Omental fat pad (tissue), 4 donors: Measurements from ENCODE around the gene UTS2R. TPM values are rescaled to one million over a fixed set of nuclear protein-coding genes. Genes with fewer than 3 reads are reported as not detected.
"Not testable (repeated sequence)": the region's sequence is repeated elsewhere in the genome, so short reads cannot be mapped to it uniquely, and the experiment has no call there.

Source experiments
- ATAC-seq: fragments of 150-250 bp; one replicate; pipeline ENCODE4 v1.9.1; 2016; ENCODE audit warnings: mild to moderate bottlenecking, moderate library complexity; ENCODE audit not compliant: low FRiP score
- DNase-seq: peaks from one replicate; pipeline ENCODE4 v3.0.0-alpha.2; 2019; ENCODE audit warnings: low spot score
- total RNA-seq, 4 donors: library from RNA; depleted of rRNA; stranded (reverse); fragments of >200 nt; gene quantifications; one replicate each; pipeline ENCODE4 v1.1.0, GENCODE V29; 2016
- TF ChIP-seq, protein P1 (sequence below), 3 donors: fragments of 450-650 bp; IDR thresholded peaks; one replicate each; pipeline ENCODE4 v1.5.1; 2016 to 2017; ENCODE audit warnings: antibody characterized with exemption in 3 of 3, mild to moderate bottlenecking in 3 of 3, moderate library complexity in 2 of 3

Gene UTS2R
- total RNA-seq, 4 donors from 2014 or later: not detected

DNA sequence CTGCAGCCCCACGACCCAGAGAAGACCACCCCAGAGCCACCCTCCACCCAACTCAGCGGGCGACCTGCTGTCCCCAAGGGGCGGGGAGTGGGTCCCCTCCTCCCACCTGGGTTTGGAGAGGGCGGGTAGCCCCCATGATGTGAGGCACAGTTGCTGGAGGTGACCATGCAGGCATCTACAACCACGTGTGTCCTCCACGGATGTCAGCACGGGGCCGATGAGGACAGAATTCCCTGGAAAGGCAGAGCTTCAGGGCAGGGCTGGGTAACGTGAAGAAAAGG is 7.1 kb downstream of the UTS2R start:
- no peak for ATAC-seq
- DNase-seq: no peak
- TF ChIP-seq, protein P1, sequence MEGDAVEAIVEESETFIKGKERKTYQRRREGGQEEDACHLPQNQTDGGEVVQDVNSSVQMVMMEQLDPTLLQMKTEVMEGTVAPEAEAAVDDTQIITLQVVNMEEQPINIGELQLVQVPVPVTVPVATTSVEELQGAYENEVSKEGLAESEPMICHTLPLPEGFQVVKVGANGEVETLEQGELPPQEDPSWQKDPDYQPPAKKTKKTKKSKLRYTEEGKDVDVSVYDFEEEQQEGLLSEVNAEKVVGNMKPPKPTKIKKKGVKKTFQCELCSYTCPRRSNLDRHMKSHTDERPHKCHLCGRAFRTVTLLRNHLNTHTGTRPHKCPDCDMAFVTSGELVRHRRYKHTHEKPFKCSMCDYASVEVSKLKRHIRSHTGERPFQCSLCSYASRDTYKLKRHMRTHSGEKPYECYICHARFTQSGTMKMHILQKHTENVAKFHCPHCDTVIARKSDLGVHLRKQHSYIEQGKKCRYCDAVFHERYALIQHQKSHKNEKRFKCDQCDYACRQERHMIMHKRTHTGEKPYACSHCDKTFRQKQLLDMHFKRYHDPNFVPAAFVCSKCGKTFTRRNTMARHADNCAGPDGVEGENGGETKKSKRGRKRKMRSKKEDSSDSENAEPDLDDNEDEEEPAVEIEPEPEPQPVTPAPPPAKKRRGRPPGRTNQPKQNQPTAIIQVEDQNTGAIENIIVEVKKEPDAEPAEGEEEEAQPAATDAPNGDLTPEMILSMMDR (IDR thresholded peaks at IDR 0.05): no peak

DNA sequence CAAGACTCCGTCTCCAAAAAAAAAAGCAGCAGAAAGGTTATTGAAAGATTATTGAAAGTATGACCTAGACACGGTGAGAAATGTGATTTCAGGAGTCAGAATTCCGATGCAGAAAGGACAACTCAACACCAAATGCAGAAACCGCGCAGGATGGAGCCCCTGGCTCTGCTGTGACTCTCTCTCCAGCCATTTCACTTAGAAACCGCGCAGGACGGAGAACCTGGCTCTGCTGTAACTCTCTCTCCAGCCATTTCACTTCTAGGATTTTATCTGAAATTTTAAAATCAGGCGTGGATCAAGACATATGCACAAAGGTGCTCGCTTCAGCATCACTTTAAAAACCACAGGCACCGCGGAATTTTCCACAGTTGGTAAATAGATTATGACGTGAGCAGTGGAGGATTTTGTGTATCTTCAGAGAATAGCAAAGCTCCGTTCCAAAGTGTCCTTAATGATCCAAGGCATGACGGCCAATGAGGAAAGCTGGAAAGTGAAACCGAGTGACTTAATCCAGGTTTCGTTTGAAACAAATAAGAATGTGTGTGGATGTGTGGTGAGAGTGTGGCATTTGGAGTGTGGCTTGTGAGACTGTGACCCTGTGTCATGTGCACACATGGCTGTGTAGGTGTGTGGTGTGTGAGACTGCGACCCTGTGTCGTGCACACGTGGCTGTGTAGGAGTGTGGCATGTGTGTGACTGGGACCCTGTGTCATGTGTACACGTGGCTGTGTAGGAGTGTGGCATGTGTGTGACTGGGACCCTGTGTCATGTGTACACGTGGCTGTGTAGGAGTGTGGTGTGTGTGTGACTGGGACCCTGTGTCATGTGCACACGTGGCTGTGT is 9.5 kb downstream of the UTS2R start:
- ATAC-seq: no peak
- TF ChIP-seq, protein P1 (IDR thresholded peaks at IDR 0.05): no peak
- no peak for DNase-seq

DNA sequence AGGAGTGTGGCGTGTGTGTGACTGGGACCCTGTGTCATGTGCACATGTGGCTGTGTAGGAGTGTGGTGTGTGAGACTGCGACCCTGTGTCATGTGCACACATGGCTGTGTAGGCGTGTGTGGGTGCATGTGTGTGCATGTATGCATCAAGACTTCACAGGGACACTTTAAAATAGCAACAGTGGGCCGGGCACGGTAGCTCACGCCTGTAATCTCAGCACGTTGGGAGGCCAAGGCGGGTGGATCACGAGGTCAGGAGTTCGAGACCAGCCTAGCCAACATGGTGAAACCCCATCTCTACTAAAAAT is 10.1 kb downstream of the UTS2R start:
- ATAC-seq, DNase-seq: not testable (repeated sequence)

DNA sequence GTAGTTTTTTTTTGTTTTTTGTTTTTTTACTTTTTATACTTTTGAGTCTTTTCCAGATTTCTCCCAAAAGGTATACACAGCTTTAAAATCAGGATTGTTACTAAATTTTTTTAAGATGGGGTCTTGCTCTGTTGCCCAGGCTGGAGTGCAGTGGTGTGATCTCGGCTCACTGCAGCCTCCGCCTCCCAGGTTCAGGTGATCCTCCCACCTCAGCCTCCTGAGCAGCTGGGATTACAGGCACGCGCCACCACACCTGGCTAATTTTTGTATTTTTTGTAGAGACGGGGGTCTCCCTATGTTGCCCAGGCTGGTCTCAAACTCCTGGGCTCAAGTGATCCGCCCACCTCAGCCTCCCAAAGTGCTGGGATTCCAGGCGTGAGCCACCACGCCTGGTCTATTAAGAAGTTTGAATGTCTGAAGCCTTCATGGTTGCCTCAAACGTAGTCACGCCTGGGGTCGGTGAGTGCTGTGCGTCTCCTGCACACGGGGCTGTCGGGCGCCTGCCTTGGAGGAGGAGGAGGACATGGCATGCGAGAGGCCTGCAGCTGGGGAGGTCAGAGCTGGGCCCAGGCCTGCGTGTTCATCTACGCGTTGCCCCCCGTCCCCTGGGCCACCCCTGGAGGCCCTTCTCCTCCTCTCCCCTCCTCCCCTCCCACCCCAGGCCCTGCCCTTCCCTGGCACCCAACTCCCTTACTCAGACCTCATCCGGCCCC is 10.8 kb downstream of the UTS2R start:
- not testable (repeated sequence) for DNase-seq, ATAC-seq

DNA sequence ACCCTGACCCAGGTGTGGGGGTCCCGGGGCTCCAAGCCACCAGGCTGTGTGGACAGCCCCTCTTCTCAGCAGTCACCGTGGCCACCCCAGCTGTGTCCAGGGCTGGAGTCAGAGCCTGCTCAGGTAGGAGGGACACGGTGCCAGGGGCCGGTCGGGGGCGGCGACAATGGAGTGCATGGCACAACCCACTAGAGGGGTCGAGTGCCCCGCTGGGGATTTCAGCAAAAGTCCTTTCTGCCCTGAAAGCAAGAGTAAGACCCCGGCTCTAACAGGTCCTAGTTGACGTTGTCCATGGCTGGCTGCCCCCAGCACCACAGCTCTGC is 11.3 kb downstream of the UTS2R start:
- TF ChIP-seq, protein P1 (IDR thresholded peaks at IDR 0.05): no peak
- DNase-seq (no peak), ATAC-seq (no peak)

DNA sequence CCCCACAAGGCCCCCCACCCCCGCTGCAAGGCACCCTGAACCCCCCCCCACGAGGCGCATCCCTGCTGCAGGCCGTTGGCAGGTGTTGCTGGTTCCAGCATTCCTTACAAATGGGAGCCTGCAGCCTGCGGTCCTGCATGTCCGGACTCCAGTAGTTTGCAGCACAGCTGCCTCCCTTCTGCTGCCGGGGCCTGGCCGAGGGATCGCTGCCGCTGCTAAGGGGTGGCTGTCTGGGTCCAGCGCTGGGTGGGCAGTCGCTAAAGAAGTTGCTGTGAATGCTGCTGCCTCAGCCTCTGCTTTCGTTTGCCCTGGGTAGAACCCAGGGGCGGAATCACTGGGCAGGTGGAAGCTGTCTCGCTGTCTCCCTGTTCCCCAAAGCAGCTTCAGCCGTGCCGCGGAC is 11.8 kb downstream of the UTS2R start:
- TF ChIP-seq, protein P1 (IDR thresholded peaks at IDR 0.05): no peak
- ATAC-seq: no peak

DNA sequence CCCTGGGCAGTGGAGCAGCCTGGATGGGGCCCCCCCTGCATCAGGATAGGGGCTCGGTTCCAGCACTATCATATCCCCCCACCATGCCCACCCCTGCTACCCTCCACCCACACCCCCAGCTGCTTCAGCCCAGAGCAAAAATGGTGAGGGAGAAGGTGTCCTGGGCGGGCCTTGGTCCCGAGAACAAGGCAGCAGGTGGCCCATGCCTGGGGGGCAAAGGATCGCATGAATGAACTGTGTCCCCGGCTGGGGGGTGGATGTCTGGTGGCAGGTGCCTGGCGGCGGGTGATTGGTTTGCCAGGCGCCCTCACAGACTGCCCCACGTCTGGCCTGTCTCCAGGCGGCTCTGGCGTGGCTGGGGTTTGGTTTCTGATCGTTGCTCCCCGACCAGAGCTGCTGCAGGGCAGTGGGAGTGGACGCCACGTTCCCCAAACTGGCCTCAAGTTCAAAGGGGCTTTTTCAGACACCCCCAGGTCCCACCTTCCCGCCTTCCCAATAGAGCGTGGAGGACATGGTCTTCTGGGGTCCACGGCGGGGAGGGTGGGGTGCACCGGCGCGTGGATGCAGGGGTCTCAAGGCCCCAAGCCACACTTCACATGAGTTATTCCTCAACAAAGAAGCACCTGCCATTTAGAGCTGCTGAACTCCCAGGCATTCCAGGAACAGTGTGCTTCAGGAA is 12.6 kb downstream of the UTS2R start:
- TF ChIP-seq, protein P1 (IDR thresholded peaks at IDR 0.05): no peak
- DNase-seq (no peak), ATAC-seq (no peak)

More for the DNA sequence above, 11.8 kb downstream of the UTS2R start:
- DNase-seq: no peak
